GM12801 (cell line): ENCODE measurements around the gene PLA2G3.

Experiments used
- TF ChIP-seq, protein P1 (sequence below): IDR thresholded peaks from one replicate; pipeline ENCODE4 v1.5.1; 2011; ENCODE audit warnings: control low read depth; ENCODE audit not compliant: insufficient read length; ENCODE audit errors: extremely low read depth

Gene PLA2G3

DNA sequence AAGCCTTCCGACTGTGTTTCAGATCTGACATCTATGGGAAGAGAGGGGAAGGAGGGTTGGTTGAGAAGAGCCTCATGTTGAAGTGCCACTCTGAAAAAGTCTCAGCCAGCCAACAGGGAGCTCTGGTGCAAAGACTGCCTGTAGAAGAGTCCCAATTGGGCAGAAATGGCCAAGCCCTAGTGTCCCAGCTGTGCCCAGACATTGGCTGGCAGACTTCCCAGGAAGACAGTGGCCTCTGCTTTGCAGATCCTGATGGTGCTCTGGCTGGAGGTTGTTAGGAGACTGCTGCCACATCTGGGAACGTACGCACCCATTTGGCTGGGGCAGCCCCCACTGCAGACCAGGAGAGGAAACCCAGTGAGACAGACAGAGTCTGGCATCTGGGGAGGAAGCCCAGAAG is 3.2 kb upstream of the PLA2G3 start:
- TF ChIP-seq, protein P1, sequence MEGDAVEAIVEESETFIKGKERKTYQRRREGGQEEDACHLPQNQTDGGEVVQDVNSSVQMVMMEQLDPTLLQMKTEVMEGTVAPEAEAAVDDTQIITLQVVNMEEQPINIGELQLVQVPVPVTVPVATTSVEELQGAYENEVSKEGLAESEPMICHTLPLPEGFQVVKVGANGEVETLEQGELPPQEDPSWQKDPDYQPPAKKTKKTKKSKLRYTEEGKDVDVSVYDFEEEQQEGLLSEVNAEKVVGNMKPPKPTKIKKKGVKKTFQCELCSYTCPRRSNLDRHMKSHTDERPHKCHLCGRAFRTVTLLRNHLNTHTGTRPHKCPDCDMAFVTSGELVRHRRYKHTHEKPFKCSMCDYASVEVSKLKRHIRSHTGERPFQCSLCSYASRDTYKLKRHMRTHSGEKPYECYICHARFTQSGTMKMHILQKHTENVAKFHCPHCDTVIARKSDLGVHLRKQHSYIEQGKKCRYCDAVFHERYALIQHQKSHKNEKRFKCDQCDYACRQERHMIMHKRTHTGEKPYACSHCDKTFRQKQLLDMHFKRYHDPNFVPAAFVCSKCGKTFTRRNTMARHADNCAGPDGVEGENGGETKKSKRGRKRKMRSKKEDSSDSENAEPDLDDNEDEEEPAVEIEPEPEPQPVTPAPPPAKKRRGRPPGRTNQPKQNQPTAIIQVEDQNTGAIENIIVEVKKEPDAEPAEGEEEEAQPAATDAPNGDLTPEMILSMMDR, result no peak

DNA sequence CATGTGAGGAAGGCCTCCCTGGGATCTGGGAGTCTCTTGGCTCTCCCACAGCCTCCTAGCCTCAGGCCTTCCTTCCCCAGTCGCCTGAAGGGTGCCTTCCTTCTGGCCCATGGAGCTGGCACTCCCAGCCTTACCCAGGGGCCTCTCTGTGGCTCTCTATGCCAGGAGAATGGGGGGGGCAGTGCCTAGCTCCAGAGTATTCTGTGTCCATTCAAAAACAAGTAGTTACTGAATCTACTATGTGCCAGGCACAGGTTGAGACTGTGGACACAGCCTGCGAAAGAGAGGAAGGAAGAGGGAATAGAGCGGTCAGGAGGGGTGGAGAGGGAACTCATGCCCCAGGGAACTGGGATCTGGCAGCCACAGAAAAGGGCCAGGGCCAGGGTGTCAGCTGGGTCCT is 2.7 kb upstream of the PLA2G3 start:
- TF ChIP-seq, protein P1, result no peak

DNA sequence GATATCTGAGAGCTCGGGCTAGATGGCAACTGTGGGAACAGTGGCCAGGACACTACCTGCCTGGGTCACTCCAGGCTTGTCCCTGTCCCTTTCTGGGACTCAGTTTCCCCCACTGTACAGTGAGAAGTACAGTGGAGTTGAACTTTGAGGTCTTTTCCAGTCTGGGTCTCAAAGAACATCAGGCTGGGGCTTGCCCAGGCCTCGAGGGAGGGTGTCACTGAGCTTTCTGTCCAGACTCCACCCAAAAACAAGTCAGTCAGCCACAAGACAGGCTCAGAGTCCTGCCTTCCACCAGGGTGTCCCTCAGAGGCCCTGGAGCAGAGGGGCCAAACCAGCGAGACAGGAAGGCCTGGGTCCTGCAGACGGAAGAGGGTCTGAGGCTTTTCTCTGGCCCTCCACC is 2.0 kb upstream of the PLA2G3 start:
- TF ChIP-seq, protein P1, result no peak

DNA sequence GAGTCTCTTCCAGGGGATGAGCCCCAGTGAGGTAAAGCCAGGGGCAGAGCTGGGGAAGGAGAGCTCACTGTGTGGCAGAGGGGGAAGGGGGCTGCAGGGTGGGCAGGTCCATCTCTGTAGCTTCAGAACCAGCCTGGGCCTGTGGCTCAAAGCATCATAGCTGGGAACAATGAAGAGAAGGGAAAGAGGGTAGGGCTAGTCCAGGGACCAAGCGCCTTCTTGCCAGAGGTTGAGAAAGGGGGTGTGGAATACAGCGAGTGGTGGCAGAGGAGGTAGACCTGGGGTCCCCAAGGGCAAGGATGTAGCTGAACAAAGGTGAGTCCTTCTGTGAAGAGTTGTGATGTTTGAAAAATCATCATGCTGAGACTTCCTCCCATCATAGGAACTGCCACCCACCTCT is 1.2 kb upstream of the PLA2G3 start:
- TF ChIP-seq, protein P1, result no peak

DNA sequence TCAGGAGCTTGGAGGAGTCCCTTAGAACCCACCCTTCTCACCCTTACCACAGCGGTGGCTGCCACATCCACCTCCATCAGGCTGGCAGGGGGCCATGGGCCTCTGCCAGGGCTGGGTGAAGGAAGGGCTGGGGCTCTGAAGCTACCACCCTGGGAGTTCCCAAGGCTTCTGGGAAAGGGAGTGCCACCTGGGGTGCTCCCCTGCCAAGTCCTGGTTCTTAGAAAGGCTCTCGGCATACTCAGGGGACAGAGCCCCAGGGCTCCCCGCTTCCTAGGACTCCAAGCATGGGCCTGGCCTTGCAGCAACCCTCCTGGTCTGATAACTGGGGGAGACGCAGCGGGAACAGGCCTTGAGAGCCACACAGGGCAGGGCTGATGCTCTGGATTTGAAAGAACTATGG is 438 bp upstream of the PLA2G3 start:
- TF ChIP-seq, protein P1, result no peak

DNA sequence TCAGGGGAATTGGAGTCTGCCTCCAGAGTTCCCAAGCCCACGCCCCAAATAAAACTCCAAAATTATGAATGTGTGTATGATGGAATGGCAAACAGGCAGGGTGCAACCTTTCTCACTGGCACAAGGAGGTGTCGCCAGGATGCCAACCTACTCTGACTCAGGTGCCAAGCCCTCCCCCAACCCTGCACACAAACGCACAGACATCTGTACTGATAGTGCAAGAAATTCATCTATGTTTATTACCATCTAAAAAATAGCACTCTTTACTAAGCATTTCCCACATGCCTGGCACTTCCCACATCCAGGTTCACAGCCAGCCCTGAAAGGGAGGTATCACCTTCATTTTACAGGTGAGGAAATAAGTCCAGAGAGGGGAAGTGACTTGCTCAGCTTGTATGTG is 1.2 kb downstream of the PLA2G3 start:
- TF ChIP-seq, protein P1, result no peak

DNA sequence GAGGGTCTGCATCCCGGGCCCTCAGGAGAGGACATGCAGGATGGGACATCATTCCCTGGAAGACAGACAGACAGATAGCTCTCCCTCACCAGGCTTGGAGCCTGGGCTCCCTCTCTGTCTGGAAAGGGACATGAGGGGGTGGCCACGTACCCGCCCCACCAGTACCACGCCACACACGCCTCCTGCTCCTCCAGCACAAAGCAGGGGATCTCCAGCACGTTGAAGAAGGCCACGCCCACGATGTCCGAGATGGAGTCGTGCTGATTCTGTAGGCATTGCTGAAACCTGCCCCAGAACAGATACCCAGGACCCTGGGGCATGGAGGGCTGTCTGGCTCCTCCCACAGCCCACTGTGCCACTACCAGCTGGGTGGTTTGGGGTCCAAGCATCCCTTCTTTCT is 2.2 kb downstream of the PLA2G3 start:
- TF ChIP-seq, protein P1, result no peak

DNA sequence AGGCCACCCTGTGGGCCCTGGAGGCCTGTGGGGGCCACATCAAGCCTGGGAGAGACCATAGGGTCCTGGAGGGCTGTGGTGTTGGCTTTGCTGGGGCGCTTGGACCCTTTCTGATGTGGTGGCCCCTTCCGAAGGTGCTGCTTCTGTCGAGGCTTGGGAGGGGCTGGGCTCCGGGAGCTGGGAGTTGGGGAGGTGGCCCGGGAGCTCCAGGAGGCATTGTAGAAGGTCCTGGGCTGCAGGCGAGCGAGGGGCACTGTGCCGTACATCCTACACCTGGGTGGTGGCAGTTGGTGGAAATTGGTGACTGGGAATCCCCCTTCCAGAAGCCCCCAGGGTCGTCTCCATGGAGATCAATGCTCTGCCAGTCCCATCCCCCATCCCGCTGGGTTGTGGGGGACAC is 2.6 kb downstream of the PLA2G3 start:
- TF ChIP-seq, protein P1, result no peak
